ENCODE data around the gene DIP2B. TPM values are rescaled to one million over a fixed set of nuclear protein-coding genes. Genes with fewer than 3 reads are reported as not detected.

Gene DIP2B
- total RNA-seq, 1 experiment from 2014 or later: 29.4 TPM

- ChIA-PET CTCF (no interaction called here), POLR2A (ENCODE audit: unreplicated experiment) (no interaction called here)
- Histone ChIP-seq H3K4me2 (no peak overlapping the region), H2AFZ (no peak overlapping the region), H3K27ac (0 out of 2 replicates have a peak overlapping the region, but pooled peaks have one; percentile 6), H3K79me2 (ENCODE audit: low read depth) (peaks cover 20% of the 10 kb centered on the region), H3F3A (ENCODE audit: insufficient read depth, low read depth) (peaks cover 19% of the 10 kb centered on the region; the same call in 1 of the 2 replicates), H3K36me3 (ENCODE audit: low read depth) (peaks cover 4% of the 10 kb centered on the region; the same call in 1 of the 2 replicates), H3K9me2 (ENCODE audit: insufficient read depth) (no peaks in the 10 kb centered on the region; the same call in 1 of the 2 replicates), H4K20me1 (ENCODE audit: insufficient read depth) (no peaks in the 10 kb centered on the region), H3K4me1 (replicated peaks; ENCODE audit: insufficient read depth) (peaks cover 19% of the 10 kb centered on the region), H3K4me3 (no peak overlapping the region), H3K9me3 (ENCODE audit: insufficient read depth, low read depth) (no peaks in the 10 kb centered on the region), H3K27me3 (ENCODE audit: insufficient read depth, low read depth) (no peaks in the 10 kb centered on the region)
- TF ChIP-seq CTCF (conservative IDR thresholded peaks at IDR 0.05) (no peak), EZH2 (IDR thresholded peaks at IDR 0.05; ENCODE audit: low read depth) (no peak)
- DNase-seq: no peak
- intact Hi-C loops (cut with micrococcal nuclease; ENCODE audit: unreplicated experiment): no loop called here
- no TSS peak for BruUV-seq (replicated peaks)
These were observed 104.6 kb downstream of the DIP2B start for GRCh38 chr12:50609292-50609874.

- Histone ChIP-seq H3F3A (ENCODE audit: insufficient read depth, low read depth) (peaks cover 25% of the 10 kb centered on the region), H3K27ac (no peak overlapping the region), H4K20me1 (ENCODE audit: insufficient read depth) (no peaks in the 10 kb centered on the region), H3K4me3 (no peak overlapping the region), H2AFZ (no peak overlapping the region), H3K79me2 (ENCODE audit: low read depth) (peaks cover 28% of the 10 kb centered on the region), H3K9me3 (ENCODE audit: insufficient read depth, low read depth) (no peaks in the 10 kb centered on the region), H3K27me3 (ENCODE audit: insufficient read depth, low read depth) (no peaks in the 10 kb centered on the region), H3K4me1 (replicated peaks; ENCODE audit: insufficient read depth) (peaks cover 27% of the 10 kb centered on the region), H3K36me3 (ENCODE audit: low read depth) (peaks cover 4% of the 10 kb centered on the region; the same call in 1 of the 2 replicates), H3K9me2 (ENCODE audit: insufficient read depth) (no peaks in the 10 kb centered on the region; the same call in 1 of the 2 replicates), H3K4me2 (no peak overlapping the region)
- intact Hi-C loops (cut with micrococcal nuclease; ENCODE audit: unreplicated experiment): no loop called here
- CTCF ChIA-PET: no interaction called here
- POLR2A ChIA-PET (ENCODE audit: unreplicated experiment): no interaction called here
- no TSS peak for BruUV-seq (replicated peaks)
- no peak for DNase-seq
- TF ChIP-seq CTCF (conservative IDR thresholded peaks at IDR 0.05) (no peak), EZH2 (IDR thresholded peaks at IDR 0.05; ENCODE audit: low read depth) (no peak)
These were observed 105.4 kb downstream of the DIP2B start for GRCh38 chr12:50610171-50610570.

GRCh38 chr12:50611021-50611744 is 106.4 kb downstream of the DIP2B start:
- Histone ChIP-seq H3K79me2 (ENCODE audit: low read depth) (peaks cover 34% of the 10 kb centered on the region), H3K36me3 (ENCODE audit: low read depth) (peaks cover 4% of the 10 kb centered on the region; the same call in 1 of the 2 replicates), H3K4me2 (no peak overlapping the region), H3K4me3 (no peak overlapping the region), H3K9me3 (ENCODE audit: insufficient read depth, low read depth) (no peaks in the 10 kb centered on the region), H4K20me1 (ENCODE audit: insufficient read depth) (no peaks in the 10 kb centered on the region), H2AFZ (no peak overlapping the region), H3K27ac (no peak overlapping the region), H3K4me1 (replicated peaks; ENCODE audit: insufficient read depth) (peaks cover 37% of the 10 kb centered on the region), H3F3A (ENCODE audit: insufficient read depth, low read depth) (peaks cover 35% of the 10 kb centered on the region), H3K27me3 (ENCODE audit: insufficient read depth, low read depth) (no peaks in the 10 kb centered on the region), H3K9me2 (ENCODE audit: insufficient read depth) (no peaks in the 10 kb centered on the region; the same call in 1 of the 2 replicates)
- intact Hi-C loops (cut with micrococcal nuclease; ENCODE audit: unreplicated experiment): no loop called here
- BruUV-seq (replicated peaks): no TSS peak
- DNase-seq: no peak
- ChIA-PET CTCF (no interaction called here), POLR2A (ENCODE audit: unreplicated experiment) (interaction anchor here (0.6 kb wide), 1 partner anchor 59 kb away, joined by 12 read pairs; no protein-coding TSS in a partner anchor)
- TF ChIP-seq CTCF (conservative IDR thresholded peaks at IDR 0.05) (no peak), EZH2 (IDR thresholded peaks at IDR 0.05; ENCODE audit: low read depth) (no peak)

Data from PC-9 (cell line).